Heart left ventricle (tissue), 16 donors: ENCODE measurements around the gene RBM23. TPM values are rescaled to one million over a fixed set of nuclear protein-coding genes. Genes with fewer than 3 reads are reported as not detected.

ENCODE experiments used
- ATAC-seq, 4 donors: fragments of 200-7000 bp; cut with Tn5 transposase; one replicate each; pipeline ENCODE4 v1.9.1; 2020 to 2022; ENCODE audit warnings: moderate library complexity in 4 of 4, mild to moderate bottlenecking in 3 of 4, moderate number of reproducible peaks in 1 of 4
- DNase-seq, 5 donors: peaks; one replicate each; pipeline ENCODE4 v3.0.0-alpha.2; 2020
- H3K27ac ChIP-seq, 12 donors: fragments of 200-600 bp; sonication (generic) in 4 of 12; one replicate each; pipeline versions ENCODE4 v1.5.0 to v1.8.0; 2016 to 2022; ENCODE audit warnings: mild to moderate bottlenecking in 2 of 12
- H3K27me3 ChIP-seq, 9 donors: fragments of 200-600 bp; sonication (generic) in 2 of 9; one replicate each; pipeline versions ENCODE4 v1.5.1 to v1.8.0; 2016 to 2022; ENCODE audit warnings: mild to moderate bottlenecking in 3 of 9
- H3K36me3 ChIP-seq, 9 donors: fragments of 200-600 bp; sonication (generic) in 2 of 9; one replicate each; pipeline versions ENCODE4 v1.5.0 to v1.8.0; 2018 to 2022; ENCODE audit warnings: mild to moderate bottlenecking in 2 of 9
- H3K4me1 ChIP-seq, 12 donors: fragments of 200-600 bp; sonication (generic) in 4 of 12; one replicate each; pipeline versions ENCODE4 v1.5.0 to v1.8.0; 2016 to 2022; ENCODE audit warnings: mild to moderate bottlenecking in 3 of 12
- H3K4me3 ChIP-seq, 12 donors: fragments of 200-600 bp; sonication (generic) in 4 of 12; one replicate each; pipeline versions ENCODE4 v1.5.0 to v1.8.0; 2017 to 2022; ENCODE audit warnings: mild to moderate bottlenecking in 9 of 12, moderate library complexity in 4 of 12
- H3K9me3 ChIP-seq, 12 donors: fragments of 200-600 bp; sonication (generic) in 4 of 12; one replicate each; pipeline versions ENCODE4 v1.5.0 to v1.8.0; 2016 to 2022; ENCODE audit warnings: mild to moderate bottlenecking in 1 of 12
- POLR2A ChIP-seq, 2 donors: fragments of 450-650 bp; IDR thresholded peaks; one replicate each; pipeline ENCODE4 v1.6.1; 2017; ENCODE audit warnings: antibody characterized with exemption in 2 of 2, mild to moderate bottlenecking in 2 of 2, moderate library complexity in 2 of 2
- WGBS, 4 donors: extraction: QIAGEN DNeasy Blood & Tissue Kit in 2 of 4; methylation state at CpG; one replicate each; pipeline versions ENCODE4 v1.1.5 to v1.1.7; 2013 to 2018; 5-methylcytosine and 5-hydroxymethylcytosine counted together
- intact Hi-C, 10 donors: fragments of 100-400 bp; cut with DNase I; formaldehyde crosslinking; loops; one replicate each; pipeline versions ENCODE4 v1.11.1 to v1.14.2; 2022
- polyA plus RNA-seq, 2 donors: library from polyadenylated mRNA; stranded (reverse); fragments of 200-250 nt; gene quantifications; one replicate each; pipeline ENCODE4 v1.2.3, GENCODE V29; 2013
- total RNA-seq, 9 donors: library from RNA; depleted of rRNA in 2 of 9; stranded (reverse); fragments of >200 nt in 2 of 9; fragmentation: NEBNext Ultra II Directional in 3 of 9; extraction: Animal tissue kit (Norgen Biotek cat#: 25700) in 3 of 9; gene quantifications; one replicate each; pipeline versions ENCODE4 v1.1.0 to v1.2.4, GENCODE V29; 2016 to 2023
- TF ChIP-seq, protein P1 (sequence below), 12 donors: fragments of 200-600 bp; sonication (generic) in 4 of 12; IDR thresholded peaks; one replicate each; pipeline versions ENCODE4 v1.5.0 to v1.8.0; 2018 to 2022; ENCODE audit warnings: antibody characterized with exemption in 12 of 12, mild to moderate bottlenecking in 5 of 12
- donor health status: ischemic (EF 13 %, LVEDD 7.1; RV severe dilation, severe dysfunction).
- donor health status: healthy with polysubstance abuse.
- donor health status: DM: no; HTN: yes; CAD: no.
- donor health status: DM: no; HTN: no; CAD: no.
- donor health status: ischemic (EF 25% LVEDD 6.9; RV normal size, moderate dysfunction).
- donor health status: ischemic (EF 25% LVEDD 5.7; RV mildly dilated, moderate dysfunction).
- donor health status: healthy.
- donor health status: DM: yes; HTN: yes; CAD: no.
- donor health status: ischemic (EF 35%, LVEDD 5.7; RV mildly dilated, moderate dysfunction).
- donor health status: nonischemic (EF 11% LVEDD 7.7; RV severe dilation, severe dysfunction).
- donor health status: DM: yes; HTN: yes; CAD: no.
- donor health status: PGD.
- donor health status: ischemic (EF 29% LVEDD 5.4; RV normal size, mild dysfunction).
- donor health status: nonischemic (EF 23%, LVEDD 6.1; RV moderate dilation, normal function).

The RBM23 gene
- total and polyA plus RNA-seq, 11 donors, result 14.8 to 52.7 (median 41.6) TPM

DNA sequence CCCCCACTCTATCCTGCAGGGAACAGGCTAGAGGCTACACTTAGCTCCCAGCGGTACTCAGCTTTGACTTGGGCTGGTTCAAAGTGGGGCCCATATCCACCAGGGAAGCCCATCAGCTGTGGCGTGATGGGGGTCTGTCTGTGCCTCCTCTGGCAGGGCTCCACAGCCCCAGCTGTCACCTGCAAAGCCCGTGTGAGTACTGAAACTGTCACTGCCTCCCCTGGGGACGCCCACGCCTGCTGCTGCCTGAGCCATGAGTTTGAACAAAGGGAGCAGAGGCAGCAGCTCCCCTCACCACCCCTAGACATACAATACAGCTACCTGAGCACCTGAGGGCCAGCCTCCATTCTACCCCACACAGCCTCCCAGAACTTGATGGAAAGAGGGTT is 31.0 kb downstream of the RBM23 start:
- no peaks in the 10 kb centered on the region for H3K36me3 ChIP-seq
- H3K27ac ChIP-seq, result no peak overlapping the region
- no peaks in the 10 kb centered on the region for H3K9me3 ChIP-seq
- TF ChIP-seq POLR2A (IDR thresholded peaks at IDR 0.05), result no peak
- TF ChIP-seq, protein P1, sequence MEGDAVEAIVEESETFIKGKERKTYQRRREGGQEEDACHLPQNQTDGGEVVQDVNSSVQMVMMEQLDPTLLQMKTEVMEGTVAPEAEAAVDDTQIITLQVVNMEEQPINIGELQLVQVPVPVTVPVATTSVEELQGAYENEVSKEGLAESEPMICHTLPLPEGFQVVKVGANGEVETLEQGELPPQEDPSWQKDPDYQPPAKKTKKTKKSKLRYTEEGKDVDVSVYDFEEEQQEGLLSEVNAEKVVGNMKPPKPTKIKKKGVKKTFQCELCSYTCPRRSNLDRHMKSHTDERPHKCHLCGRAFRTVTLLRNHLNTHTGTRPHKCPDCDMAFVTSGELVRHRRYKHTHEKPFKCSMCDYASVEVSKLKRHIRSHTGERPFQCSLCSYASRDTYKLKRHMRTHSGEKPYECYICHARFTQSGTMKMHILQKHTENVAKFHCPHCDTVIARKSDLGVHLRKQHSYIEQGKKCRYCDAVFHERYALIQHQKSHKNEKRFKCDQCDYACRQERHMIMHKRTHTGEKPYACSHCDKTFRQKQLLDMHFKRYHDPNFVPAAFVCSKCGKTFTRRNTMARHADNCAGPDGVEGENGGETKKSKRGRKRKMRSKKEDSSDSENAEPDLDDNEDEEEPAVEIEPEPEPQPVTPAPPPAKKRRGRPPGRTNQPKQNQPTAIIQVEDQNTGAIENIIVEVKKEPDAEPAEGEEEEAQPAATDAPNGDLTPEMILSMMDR (IDR thresholded peaks at IDR 0.05), result no peak
- DNase-seq, result no peak
- intact Hi-C loops, result no loop called here
- WGBS, 4 donors, result 65 to 83% (median 81%) methylated on average over 5 of the region's 5 CpGs
- H3K4me1 ChIP-seq, result peaks cover 0 to 22% (median 8%) of the 10 kb centered on the region in 12 donors
- H3K4me3 ChIP-seq, result peak overlapping the region in 3 of 12 donors; percentile 55 to 73 (median 65)
- no peaks in the 10 kb centered on the region for H3K27me3 ChIP-seq
- ATAC-seq, result no peak

- Histone ChIP-seq H3K36me3 (no peaks in the 10 kb centered on the region), H3K4me3 (peak overlapping the region; percentile 33 to 73 (median 60)), H3K4me1 (peaks cover 0 to 26% (median 9%) of the 10 kb centered on the region in 12 donors), H3K9me3 (no peaks in the 10 kb centered on the region), H3K27me3 (no peaks in the 10 kb centered on the region), H3K27ac (peak overlapping the region in 5 of 12 donors; percentile 2 to 71 (median 39))
- intact Hi-C loops, result no loop called here
- DNase-seq (no peak), ATAC-seq (peak in 2 of 4 donors; percentile 29 to 57)
- 33 to 43% (median 36%) methylated on average over 11 of the region's 11 CpGs for WGBS, 4 donors
- TF ChIP-seq, protein P1 (IDR thresholded peaks at IDR 0.05), result no peak
- TF ChIP-seq POLR2A (IDR thresholded peaks at IDR 0.05), result no peak
Measured at GRCh38 chr14:22887260-22887989, 31.5 kb downstream of the RBM23 start.

- 4 to 13% (median 7%) methylated on average over 29 to 77 of the region's 77 CpGs for WGBS, 4 donors
- DNase-seq (peak; percentile 62 to 81 (median 72)), ATAC-seq (peak; percentile 25 to 85 (median 78))
- intact Hi-C loops, result no loop called here
- peaks cover 0 to 28% (median 9%) of the 10 kb centered on the region in 12 donors for H3K4me1 ChIP-seq
- H3K27me3 ChIP-seq, result no peaks in the 10 kb centered on the region
- H3K9me3 ChIP-seq, result no peaks in the 10 kb centered on the region
- peak overlapping the region; percentile 33 to 73 (median 60) for H3K4me3 ChIP-seq
- H3K27ac ChIP-seq, result peak overlapping the region in 5 of 12 donors; percentile 2 to 71 (median 39)
- H3K36me3 ChIP-seq, result no peaks in the 10 kb centered on the region
- TF ChIP-seq POLR2A (IDR thresholded peaks at IDR 0.05), result peak in 1 of 2 donors; percentile 17
- TF ChIP-seq, protein P1 (IDR thresholded peaks at IDR 0.05), result no peak
Measured at GRCh38 chr14:22886500-22887259, 32.3 kb downstream of the RBM23 start.

DNA sequence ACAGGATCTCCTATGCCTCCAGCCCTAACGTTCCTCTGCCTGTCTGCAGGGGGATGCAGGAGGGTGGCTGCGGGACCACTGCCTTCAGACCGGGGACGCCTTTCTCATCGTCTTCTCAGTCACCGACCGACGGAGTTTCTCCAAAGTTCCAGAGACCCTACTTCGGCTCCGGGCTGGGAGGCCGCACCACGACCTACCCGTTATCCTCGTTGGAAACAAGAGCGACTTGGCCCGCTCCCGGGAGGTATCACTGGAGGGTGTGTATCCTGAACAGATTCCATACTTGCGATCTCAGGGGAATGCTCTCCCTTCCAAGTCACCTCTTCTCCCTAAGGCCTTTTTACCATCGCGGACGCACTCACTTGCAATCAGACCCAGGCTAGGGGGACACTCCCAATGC is 33.0 kb downstream of the RBM23 start:
- TF ChIP-seq POLR2A (IDR thresholded peaks at IDR 0.05), result no peak
- TF ChIP-seq, protein P1 (IDR thresholded peaks at IDR 0.05), result no peak
- WGBS, 4 donors, result 91 to 94% (median 92%) methylated on average over 21 of the region's 21 CpGs
- H3K36me3 ChIP-seq, result no peaks in the 10 kb centered on the region
- peak overlapping the region in 5 of 12 donors; percentile 41 to 73 (median 65) for H3K4me3 ChIP-seq
- peaks cover 0 to 28% (median 9%) of the 10 kb centered on the region in 12 donors for H3K4me1 ChIP-seq
- H3K27ac ChIP-seq, result peak overlapping the region in 1 of 12 donors; percentile 31
- no peak for ATAC-seq
- no peaks in the 10 kb centered on the region for H3K9me3 ChIP-seq
- no peak for DNase-seq
- intact Hi-C loops, result no loop called here
- no peaks in the 10 kb centered on the region for H3K27me3 ChIP-seq
